Measurements from ENCODE around the gene CDC25B.
A peak's percentile ranks its signal among the peaks of the same experiment; 100 is the strongest.
"Not testable (repeated sequence)": the region's sequence is repeated elsewhere in the genome, so short reads cannot be mapped to it uniquely, and the experiment has no call there.

Gene CDC25B

DNA sequence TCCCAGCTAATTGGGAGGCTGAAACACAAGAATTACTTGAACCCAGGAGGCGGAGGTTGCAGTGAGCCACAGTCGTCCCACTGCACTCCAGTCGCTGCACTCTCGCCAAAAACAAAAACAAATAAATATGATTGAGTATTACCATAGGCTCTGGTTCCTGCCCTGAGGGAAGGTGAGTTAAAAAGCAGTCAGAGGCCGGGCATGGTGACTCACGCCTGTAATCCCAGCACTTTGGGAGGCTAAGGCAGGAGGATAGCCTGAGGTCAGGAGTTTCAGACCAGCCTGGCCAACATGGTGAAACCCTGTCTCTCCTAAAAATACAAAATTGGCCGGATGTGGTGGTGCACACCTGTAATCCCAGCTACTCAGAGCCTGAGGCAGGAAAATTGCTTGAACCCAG is 44.1 kb downstream of the CDC25B start:
- not testable (repeated sequence) for DNase-seq

GRCh38 chr20:3842348-3842930 is 46.3 kb downstream of the CDC25B start:
- no peak for DNase-seq

DNA sequence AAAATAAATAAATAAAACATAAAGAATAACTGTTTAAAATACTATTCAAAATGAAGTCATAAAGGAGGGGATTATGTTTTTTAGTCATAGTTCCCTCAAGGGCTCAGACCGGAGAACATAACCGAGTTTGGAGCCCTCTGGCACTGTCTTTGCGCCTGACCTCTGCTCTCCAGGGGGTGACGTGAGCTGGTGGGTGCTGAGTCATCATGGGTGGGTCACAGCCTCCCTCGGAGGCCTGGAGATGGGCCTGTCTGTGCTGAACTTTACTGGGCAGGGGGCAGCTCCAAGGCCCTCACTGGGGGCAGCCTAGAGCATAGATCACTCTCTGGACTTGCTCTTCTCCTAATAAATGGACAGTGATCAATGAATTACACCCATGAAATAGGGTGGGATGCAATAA is 47.4 kb downstream of the CDC25B start:
- DNase-seq: no peak

DNA sequence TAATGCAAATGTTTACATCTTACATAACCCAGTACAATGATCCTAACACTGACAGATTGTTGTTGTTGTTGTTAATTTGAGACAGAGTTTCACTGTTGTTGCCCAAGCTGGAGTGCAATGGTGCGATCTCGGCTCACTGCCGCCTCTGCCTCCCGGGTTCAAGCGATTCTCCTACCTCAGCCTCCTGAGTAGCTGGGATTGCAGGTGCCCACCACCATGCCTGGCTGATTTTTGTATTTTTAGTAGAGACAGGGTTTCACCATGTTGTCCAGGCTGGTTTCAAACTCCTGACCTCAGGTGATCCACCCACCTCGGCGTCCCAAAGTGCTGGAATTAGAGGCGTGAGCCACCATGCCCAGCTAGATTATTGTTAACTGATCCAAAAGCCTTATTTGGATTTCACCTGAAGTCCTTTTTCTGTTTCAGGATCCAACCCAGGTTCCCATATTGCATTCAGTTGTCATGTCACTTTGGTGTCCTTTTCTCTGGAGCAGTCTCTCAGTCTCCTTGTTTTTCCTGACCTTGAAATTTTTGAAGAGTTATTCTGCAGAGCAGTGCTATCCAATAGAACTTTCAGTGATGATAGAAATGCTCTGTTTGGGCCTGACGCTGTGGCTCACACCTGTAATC is 48.0 kb downstream of the CDC25B start:
- not testable (repeated sequence) for DNase-seq

- DNase-seq: no peak
Measured at GRCh38 chr20:3846378-3846739, 50.2 kb downstream of the CDC25B start.

DNA sequence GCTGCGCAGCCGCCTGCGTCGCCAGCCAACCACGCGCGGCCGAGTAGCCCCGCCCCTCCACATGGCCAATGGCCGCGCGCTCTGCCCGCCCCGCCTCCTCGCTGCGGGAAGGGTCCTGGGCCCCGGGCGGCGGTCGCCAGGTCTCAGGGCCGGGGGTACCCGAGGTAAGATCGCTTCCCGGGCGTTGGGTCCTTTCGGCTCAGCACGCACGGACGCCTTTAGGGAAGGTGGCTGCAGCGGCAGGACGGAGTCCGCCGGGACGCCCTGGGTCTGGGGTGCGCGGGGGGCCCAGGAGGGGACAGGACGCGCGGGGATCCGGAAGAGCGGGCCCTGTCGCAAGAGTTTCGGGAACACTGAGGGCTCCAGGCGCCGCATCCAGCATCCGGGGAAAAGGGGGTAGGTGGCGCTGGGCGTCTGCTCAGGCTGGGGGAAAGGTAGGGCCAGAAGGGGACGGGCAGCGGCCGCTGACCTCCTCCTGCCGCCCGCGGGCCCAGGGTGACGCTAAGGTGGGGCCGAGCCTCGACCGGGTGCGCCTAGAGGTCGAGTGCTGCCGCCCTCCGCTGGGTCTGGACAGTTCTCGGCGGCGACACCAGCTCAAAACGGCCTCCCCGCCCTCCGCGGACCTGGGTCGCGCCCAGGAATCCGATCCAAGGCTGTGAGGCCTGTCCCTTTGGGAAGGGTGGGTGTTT is 50.8 kb downstream of the CDC25B start, which contains the start of gene MAVS:
Gene MAVS, plus strand, starts transcription at position 95 of the 689 bp plus-strand sequence. CDS start 7,791 bp downstream, outside the sequence.
- peak; percentile 94 for DNase-seq

- no peak for DNase-seq
Measured at GRCh38 chr20:3847429-3847940, 51.4 kb downstream of the CDC25B start.

DNA sequence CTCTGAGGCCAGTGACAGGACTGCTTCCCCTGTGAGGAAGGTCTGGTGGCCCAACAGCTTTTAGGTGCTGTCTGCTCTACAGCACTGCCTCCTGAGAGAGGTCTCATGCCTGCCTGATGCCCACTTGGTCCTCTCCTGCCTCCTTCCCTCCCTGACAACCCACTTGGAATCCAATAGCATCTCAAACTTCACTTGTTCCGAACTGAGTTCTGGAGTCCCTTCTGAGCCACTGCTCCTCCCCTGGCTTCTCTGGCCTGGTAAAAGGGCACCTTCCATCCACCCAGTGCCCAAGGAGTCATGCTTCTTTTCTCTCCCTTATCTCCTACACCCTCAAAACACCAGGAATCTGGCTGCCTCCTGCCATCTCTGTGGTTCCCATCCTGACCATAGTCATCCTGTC is 52.5 kb downstream of the CDC25B start:
- no peak for DNase-seq

GRCh38 chr20:3854462-3854871 is 58.4 kb downstream of the CDC25B start:
- no peak for DNase-seq

Data from activated CD8-positive, alpha-beta memory T cell treated with anti-CD3 and anti-CD28 coated beads for 24 hours (primary cell).